K562 (cell line): ENCODE measurements around the gene NFKB2. TPM values are rescaled to one million over a fixed set of nuclear protein-coding genes. Genes with fewer than 3 reads are reported as not detected.

ENCODE experiments used
- ATAC-seq: fragments of 200-7000 bp; cut with Tn5 transposase; 3 replicates; pipeline ENCODE4 v1.9.1; 2020; ENCODE audit warnings: moderate library complexity
- BruUV-seq: library from RNA; stranded (reverse); fragments of 400-500 nt; replicated peaks from 2 replicates; lab custom pipeline; 2021; lab: Mats Ljungman, UMichigan
- CTCF ChIA-PET: fragments of 300-600 bp; formaldehyde crosslinking; extraction: SDS; loops from one replicate; lab custom pipeline; 2021; ENCODE audit warnings: low intra/inter-chr PET ratio; lab: Yijun Ruan, JAX
- POLR2A ChIA-PET: fragments of 300-600, 350-650 bp; sonication (Branson Sonifier 250); formaldehyde crosslinking; extraction: SDS; loops from one replicate; lab custom pipeline; 2021; ENCODE audit warnings: antibody characterized with exemption, inconsistent platforms; lab: Yijun Ruan, JAX
- DNase-seq, 4 experiments: peaks; one replicate each; pipeline versions ENCODE4 v3.0.0 to v3.0.0-alpha.2; 2011 to 2018; ENCODE audit warnings: low spot score in 3 of 4, mixed read lengths in 3 of 4; ENCODE audit errors: extremely low read depth in 1 of 4
- FAIRE-seq: peaks from 2 replicates; lab custom pipeline; 2011; peaks lifted over from hg19 to GRCh38; lab: Jason Lieb, UNC
- H2AFZ ChIP-seq: 2 replicates; pipeline ENCODE4 v1.6.0; 2011; ENCODE audit warnings: low read depth, low read length, control low read depth, inconsistent platforms
- H3K27ac ChIP-seq: fragments of 200-600 bp; 3 replicates; pipeline ENCODE4 v1.8.0; 2011; ENCODE audit warnings: low read depth, mild to moderate bottlenecking, control low read depth, inconsistent platforms, low read length, moderate library complexity, mixed read lengths; ENCODE audit errors: extremely low read depth
- H3K27me3 ChIP-seq, 2 experiments: fragments of 300-600 bp in 1 of 2; 2 replicates in 1 of 2; 3 replicates in 1 of 2; pipeline versions ENCODE4 v1.6.0 to v1.8.0; 2011; ENCODE audit warnings: inconsistent platforms in 2 of 2, low read length in 2 of 2, mild to moderate bottlenecking in 1 of 2, mixed read lengths in 1 of 2, moderate library complexity in 1 of 2; ENCODE audit not compliant: control insufficient read depth in 2 of 2, insufficient read depth in 2 of 2
- H3K36me3 ChIP-seq: fragments of 300-600 bp; 3 replicates; pipeline ENCODE4 v1.8.0; 2011; ENCODE audit warnings: mild to moderate bottlenecking, low read length, inconsistent platforms; ENCODE audit not compliant: control insufficient read depth, insufficient read depth
- H3K4me1 ChIP-seq, 2 experiments: fragments of 200-600 bp in 1 of 2; replicated peaks in 1 of 2; 2 replicates in 1 of 2; 3 replicates in 1 of 2; pipeline versions ENCODE4 v1.5.1 to v1.8.0; 2011; ENCODE audit warnings: inconsistent platforms in 2 of 2, low read length in 2 of 2, mild to moderate bottlenecking in 1 of 2, mixed read lengths in 1 of 2, moderate library complexity in 1 of 2; ENCODE audit not compliant: control insufficient read depth in 2 of 2, insufficient read depth in 2 of 2
- H3K4me2 ChIP-seq: 2 replicates; pipeline ENCODE4 v1.6.1; 2011; ENCODE audit warnings: low read length, control low read depth, inconsistent platforms, mixed read lengths; ENCODE audit not compliant: insufficient read depth
- H3K4me3 ChIP-seq: fragments of 200-600 bp; sonication (generic), shearing (Covaris generic); 2 replicates; pipeline ENCODE4 v1.5.1; 2016; ENCODE audit warnings: control low read depth, inconsistent platforms
- H3K79me2 ChIP-seq: fragments of 200-600 bp; 3 replicates; pipeline ENCODE4 v1.8.0; 2011; ENCODE audit warnings: low read length, inconsistent platforms; ENCODE audit not compliant: control insufficient read depth, insufficient read depth
- H3K9ac ChIP-seq, 2 experiments: 2 replicates each; pipeline versions ENCODE4 v1.6.0 to v1.6.1; 2011; ENCODE audit warnings: low read depth in 2 of 2, low read length in 2 of 2, control low read depth in 1 of 2, inconsistent platforms in 1 of 2, mild to moderate bottlenecking in 1 of 2, mixed read lengths in 1 of 2; ENCODE audit not compliant: insufficient read depth in 1 of 2
- H3K9me1 ChIP-seq: one replicate; pipeline ENCODE4 v1.6.0; 2011; ENCODE audit warnings: inconsistent platforms, mild to moderate bottlenecking, low read length, moderate library complexity; ENCODE audit not compliant: control insufficient read depth, insufficient read depth
- H3K9me3 ChIP-seq: replicated peaks from 2 replicates; pipeline ENCODE4 v1.5.1; 2011; ENCODE audit warnings: low read depth, low read length, inconsistent platforms; ENCODE audit not compliant: control insufficient read depth, insufficient read depth
- H4K20me1 ChIP-seq: replicated peaks from 2 replicates; pipeline ENCODE4 v1.6.1; 2011; ENCODE audit warnings: low read length, inconsistent platforms, mixed read lengths; ENCODE audit not compliant: control insufficient read depth, insufficient read depth
- ASH1L ChIP-seq: fragments of 450-650 bp; IDR thresholded peaks from 2 replicates; pipeline ENCODE4 v1.6.1; 2018; ENCODE audit warnings: borderline replicate concordance, mild to moderate bottlenecking, low read depth; ENCODE audit not compliant: partially characterized antibody
- ATF2 ChIP-seq: sonication (generic); formaldehyde crosslinking; IDR thresholded peaks from 2 replicates; pipeline ENCODE4 v1.8.1; 2022; ENCODE audit warnings: missing genetic modification reagents
- CREB3L1 ChIP-seq: fragments of 450-650 bp; IDR thresholded peaks from 2 replicates; pipeline ENCODE4 v1.6.1; 2014; ENCODE audit warnings: low read depth, mild to moderate bottlenecking, moderate library complexity, borderline replicate concordance
- ETS1 ChIP-seq: conservative IDR thresholded peaks from 2 replicates; pipeline ENCODE4 v1.6.1; 2011; ENCODE audit warnings: low read depth, mild to moderate bottlenecking, low read length; ENCODE audit not compliant: control insufficient read depth
- IFI16 ChIP-seq: fragments of 250-450 bp; sonication (Bioruptor Pico); IDR thresholded peaks from 2 replicates; pipeline ENCODE4 v2.1.2; 2022; ENCODE audit warnings: mild to moderate bottlenecking, inconsistent platforms
- RHOXF2B ChIP-seq: fragments of 250-450 bp; sonication (Bioruptor Pico); conservative IDR thresholded peaks from 2 replicates; pipeline ENCODE4 v1.5.1; 2021
- THRB ChIP-seq: fragments of 450-650 bp; formaldehyde crosslinking; conservative IDR thresholded peaks from 2 replicates; pipeline ENCODE4 v1.4.0; 2022; ENCODE audit warnings: mild to moderate bottlenecking, missing genetic modification characterization
- ZNF175 ChIP-seq: fragments of 200-800 bp; sonication (Bioruptor generic); IDR thresholded peaks from 2 replicates; pipeline ENCODE4 v1.6.1; 2016; ENCODE audit warnings: low read depth, mild to moderate bottlenecking, missing genetic modification characterization, missing compliant biosample characterization
- ZNF277 ChIP-seq: fragments of 250-450 bp; sonication (Bioruptor Pico); IDR thresholded peaks from 2 replicates; pipeline ENCODE4 v1.8.0; 2022; ENCODE audit warnings: inconsistent platforms, mild to moderate bottlenecking, moderate library complexity, borderline replicate concordance
- ZNF354B ChIP-seq: fragments of 250-450 bp; sonication (Bioruptor Pico); IDR thresholded peaks from 2 replicates; pipeline ENCODE4 v1.4.0; 2020
- ZNF57 ChIP-seq: fragments of 450-650 bp; formaldehyde crosslinking; IDR thresholded peaks from 2 replicates; pipeline ENCODE4 v1.4.0; 2020; ENCODE audit warnings: mild to moderate bottlenecking, moderate library complexity
- ZNF584 ChIP-seq: fragments of 200-800 bp; sonication (Bioruptor generic); IDR thresholded peaks from 2 replicates; pipeline ENCODE4 v1.6.1; 2016; ENCODE audit warnings: low read depth, mild to moderate bottlenecking, missing genetic modification characterization, missing compliant biosample characterization
- ZNF780A ChIP-seq: fragments of 250-450 bp; sonication (Bioruptor Pico); IDR thresholded peaks from 2 replicates; pipeline ENCODE4 v1.5.0; 2021; ENCODE audit warnings: mild to moderate bottlenecking
- WGBS: fragments of 100-300 bp; shearing (Covaris generic); methylation state at CpG from one replicate; pipeline ENCODE4 v1.1.6; 2016; ENCODE audit warnings: low coverage, mixed read lengths; ENCODE audit not compliant: insufficient coverage; ENCODE audit errors: missing lambda C conversion rate; 5-methylcytosine and 5-hydroxymethylcytosine counted together
- in situ Hi-C: fragments of 300-500 bp; cut with MboI; formaldehyde crosslinking; loops from 4 replicates; pipeline ENCODE4 v1.15.0; 2018; ENCODE audit warnings: inconsistent platforms, mixed read lengths
- intact Hi-C: fragments of 100-400 bp; cut with micrococcal nuclease; formaldehyde crosslinking; loops from 2 replicates; pipeline ENCODE4 v1.14.2; 2022
- polyA plus RNA-seq, 8 experiments: library from polyadenylated mRNA; depleted of rRNA in 4 of 8; stranded (reverse) in 5 of 8; unstranded in 3 of 8; fragments of >200 nt; fragmentation: Nextera tagmentation in 2 of 8; fragmentation: Illumina TruSeq in 1 of 8; extraction: Ambion mirVana in 2 of 8; extraction: Trizol in 1 of 8; gene quantifications; 2 replicates each; pipeline versions ENCODE4 v1.2.1 to v1.2.3, GENCODE V29; 2011 to 2014; ENCODE audit warnings: inconsistent platforms in 1 of 8, missing spikeins in 1 of 8
- total RNA-seq, 7 experiments: library from RNA; depleted of rRNA in 6 of 7; stranded (reverse); fragments of >200 nt in 6 of 7; fragmentation: Illumina TruSeq in 2 of 7; extraction: Trizol in 2 of 7; gene quantifications; 2 replicates each; pipeline versions ENCODE4 v1.2.1 to v1.2.3, GENCODE V29; 2011 to 2021; ENCODE audit warnings: low replicate concordance in 1 of 7

The NFKB2 gene
- total and polyA plus RNA-seq, 9 of the 15 experiments (the other 6 are each of a cell fraction or from before 2014, with no cell fraction given), result 0.07 to 20.3 (median 7.9) TPM

- no peak overlapping the region for H3K4me2 ChIP-seq
- BruUV-seq, result no TSS peak
- H3K79me2 ChIP-seq, result no peaks in the 10 kb centered on the region
- FAIRE-seq, result no peak
- no peak for TF ChIP-seq ZNF175 (CRISPR knock-in tag)
- TF ChIP-seq ASH1L, result no peak
- no peak for TF ChIP-seq ATF2 (CRISPR knock-in tag)
- no peak for TF ChIP-seq ETS1
- TF ChIP-seq ZNF354B (CRISPR knock-in tag), result no peak
- TF ChIP-seq IFI16 (CRISPR knock-in tag), result no peak
- TF ChIP-seq THRB, result no peak
- no peak for TF ChIP-seq ZNF584
- TF ChIP-seq ZNF780A (CRISPR knock-in tag), result no peak
- TF ChIP-seq RHOXF2B (CRISPR knock-in tag), result no peak
- TF ChIP-seq ZNF277 (CRISPR knock-in tag), result no peak
- TF ChIP-seq CREB3L1, result no peak
- TF ChIP-seq ZNF57 (CRISPR knock-in tag), result no peak
- CTCF ChIA-PET, result no interaction called here
- intact Hi-C loops (no loop called here), in situ Hi-C loops (loop anchor here (25.0 kb wide), 1 partner anchor 522 kb away; the partner anchor contains the start of gene KCNIP2)
- 78% methylated on average over 4 of the region's 4 CpGs for WGBS
- ATAC-seq, result no peak
- H3K27ac ChIP-seq, result no peak overlapping the region
- POLR2A ChIA-PET, result no interaction called here
- no peaks in the 10 kb centered on the region for H4K20me1 ChIP-seq
- H3K4me3 ChIP-seq, result no peak overlapping the region
- no peaks in the 10 kb centered on the region for H3K27me3 ChIP-seq
- H2AFZ ChIP-seq, result no peak overlapping the region
- H3K9me1 ChIP-seq, result peaks cover 3% of the 10 kb centered on the region
- no peak for DNase-seq
- no peaks in the 10 kb centered on the region for H3K9me3 ChIP-seq
- no peaks in the 10 kb centered on the region for H3K4me1 ChIP-seq
- no peak overlapping the region for H3K9ac ChIP-seq
- peaks cover 75% of the 10 kb centered on the region; the same call in 2 of the 3 replicates for H3K36me3 ChIP-seq
Observed at GRCh38 chr10:102358712-102359382, 36.7 kb upstream of the NFKB2 start.
